ENCODE measurements around the gene LSP1. TPM values are rescaled to one million over a fixed set of nuclear protein-coding genes. Genes with fewer than 3 reads are reported as not detected.
"Not testable (repeated sequence)": the region's sequence is repeated elsewhere in the genome, so short reads cannot be mapped to it uniquely, and the experiment has no call there.

The LSP1 gene
- total RNA-seq, 1 donor from 2014 or later: 43.1 TPM

DNA sequence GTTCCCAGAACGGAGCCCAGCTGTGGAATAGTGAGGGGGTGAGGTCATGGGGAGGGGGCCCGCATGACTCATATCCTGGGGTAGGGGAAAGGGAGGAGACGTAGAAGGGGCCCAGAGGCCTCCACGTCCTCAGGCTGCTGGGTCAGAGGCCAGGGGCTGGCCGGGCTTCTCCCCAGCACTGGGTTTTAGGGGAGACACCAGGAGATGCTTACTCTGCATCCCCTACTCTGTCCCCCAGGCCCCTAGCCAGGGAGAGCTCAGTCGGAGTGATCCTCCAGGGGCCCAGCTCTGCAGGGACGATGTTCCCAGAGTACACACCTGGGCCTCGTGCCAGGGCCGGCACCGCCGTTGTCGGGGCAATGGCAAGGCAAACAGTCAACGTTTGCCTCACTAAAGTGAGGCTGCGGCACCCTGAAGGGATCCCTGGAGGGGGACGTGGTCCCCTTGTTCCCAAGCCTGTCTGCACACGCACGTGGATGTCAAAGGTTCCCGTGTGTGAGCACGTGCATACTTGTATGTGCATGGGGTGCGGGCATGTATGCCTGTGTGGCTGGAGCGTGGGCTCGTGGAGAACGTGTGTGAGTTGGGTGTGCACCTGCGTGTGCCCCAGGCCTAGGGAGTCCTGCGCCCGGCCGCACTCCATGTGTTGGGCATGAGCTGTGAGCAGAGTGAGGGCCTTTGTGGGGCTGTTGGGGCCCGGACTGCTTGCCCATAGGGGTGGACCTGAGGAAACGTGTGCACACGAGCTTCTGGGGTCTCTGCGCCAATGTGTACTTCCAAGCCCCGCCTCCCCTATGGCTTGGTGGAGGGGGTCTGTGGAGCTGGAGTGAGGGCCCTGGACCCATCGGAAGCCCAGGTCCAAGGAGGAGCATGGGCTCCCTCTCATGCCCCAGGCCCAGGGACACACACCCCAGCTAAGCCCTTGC is 24.6 kb downstream of the LSP1 start:
- no peak for DNase-seq (ENCODE audit: low spot score)

DNA sequence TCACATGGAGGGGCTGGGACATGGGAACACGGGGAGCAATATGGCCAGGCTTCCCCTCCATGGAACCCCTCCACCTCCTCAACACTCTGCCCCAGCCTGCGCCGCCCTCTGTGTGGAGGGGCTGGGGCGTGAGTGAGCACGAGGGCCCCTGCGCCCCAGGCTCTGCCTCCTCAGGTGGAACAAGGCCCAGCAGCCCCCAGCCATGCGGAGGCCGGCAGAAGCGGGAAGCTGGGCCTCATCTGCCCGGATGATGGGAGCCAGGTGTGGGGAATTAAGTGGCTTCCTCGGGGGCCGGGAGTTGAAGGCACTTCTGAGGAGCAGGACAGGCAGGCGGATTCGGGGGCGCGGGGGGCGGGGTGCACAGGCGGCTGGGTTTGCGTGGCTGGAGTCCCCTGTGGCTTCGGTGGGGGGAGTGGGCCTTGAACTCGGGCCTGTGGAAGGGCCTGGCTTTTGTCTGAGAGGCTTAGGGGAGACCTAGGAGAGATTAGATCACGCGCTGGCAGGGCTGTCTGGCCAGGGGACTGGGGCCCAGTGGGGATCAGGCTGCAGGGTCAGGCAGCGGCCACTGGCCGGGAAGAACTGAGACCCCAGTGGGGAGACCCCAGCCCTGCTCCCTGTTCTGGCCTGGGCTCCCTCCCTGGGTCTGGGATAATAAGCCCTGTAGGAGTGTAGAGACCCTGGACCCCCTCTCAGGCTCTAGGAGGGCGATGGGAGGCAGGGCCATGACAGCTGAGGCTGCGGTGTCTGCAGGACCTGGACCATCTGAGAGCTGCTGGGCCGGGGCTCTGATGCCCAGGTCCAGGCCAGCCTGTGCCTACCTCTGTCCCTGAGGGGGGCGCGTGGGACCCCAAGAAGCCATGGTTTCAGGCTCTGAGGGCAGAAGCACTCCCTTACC is 25.5 kb downstream of the LSP1 start:
- no peak for DNase-seq (ENCODE audit: low spot score)

DNA sequence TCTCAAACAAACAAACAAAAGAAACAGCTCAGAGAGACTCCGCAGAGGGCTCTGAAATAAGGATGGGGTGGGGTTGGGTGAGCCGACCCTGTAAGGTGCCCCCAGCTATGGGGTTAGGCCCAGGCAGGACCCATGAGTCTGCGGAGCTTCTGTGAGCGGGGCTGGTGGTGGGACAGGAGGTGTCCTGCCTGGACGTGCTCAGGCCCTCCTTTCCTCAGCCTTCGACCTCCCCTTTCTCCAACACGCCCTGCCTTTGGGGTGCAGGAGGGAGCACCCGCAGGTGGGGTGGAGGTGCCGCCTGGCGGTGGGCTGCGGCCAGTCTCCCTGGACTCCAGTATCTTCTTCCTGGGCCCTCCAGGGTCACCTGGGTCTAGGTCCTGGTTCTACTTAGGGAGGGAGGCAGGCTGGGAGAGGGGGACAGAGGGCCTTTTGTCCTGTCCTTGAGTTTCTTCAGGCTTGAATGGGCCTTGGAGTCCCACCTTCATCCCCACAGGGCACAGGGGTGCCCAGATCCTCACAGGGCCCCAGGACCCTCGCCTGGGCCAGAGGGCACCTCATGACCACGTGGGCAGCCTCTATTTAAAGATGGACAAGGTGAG is 26.6 kb downstream of the LSP1 start:
- no peak for DNase-seq (ENCODE audit: low spot score)

DNA sequence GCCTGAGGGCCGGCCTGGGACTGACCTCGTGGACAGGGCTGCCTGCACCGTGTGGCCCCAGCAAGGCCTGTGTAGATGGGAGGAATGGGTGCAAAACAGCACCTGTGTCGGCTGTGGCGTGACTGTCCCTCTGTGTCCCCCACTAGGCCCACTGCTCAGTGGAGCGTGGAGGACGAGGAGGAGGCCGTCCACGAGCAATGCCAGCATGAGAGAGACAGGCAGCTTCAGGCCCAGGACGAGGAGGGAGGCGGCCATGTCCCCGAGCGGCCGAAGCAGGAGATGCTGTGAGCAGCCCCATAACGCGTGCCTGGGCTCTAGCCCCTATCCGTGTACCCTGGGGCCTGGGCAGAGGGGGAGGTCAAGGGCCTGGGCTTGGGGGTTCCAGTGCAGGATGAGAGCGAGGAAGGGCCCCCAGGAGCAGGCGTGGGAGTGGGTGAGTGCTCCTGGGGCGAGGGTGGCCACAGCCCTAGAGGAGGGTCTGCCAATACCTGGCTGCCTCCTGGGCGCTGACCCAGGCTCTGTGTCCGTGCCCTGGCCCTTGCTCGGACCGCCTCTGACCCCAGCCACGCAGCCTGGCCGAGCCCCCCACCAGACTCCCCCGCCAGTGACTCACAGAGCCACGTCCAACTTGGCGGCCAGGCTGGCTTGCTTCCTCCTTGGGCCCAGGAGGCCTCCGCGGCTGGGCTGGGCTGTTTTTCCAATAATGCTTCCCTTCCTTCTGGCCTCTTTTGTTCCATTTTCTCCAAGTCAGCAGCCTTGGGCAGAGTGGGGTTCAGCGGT is 27.2 kb downstream of the LSP1 start:
- no peak for DNase-seq (ENCODE audit: low spot score)

DNA sequence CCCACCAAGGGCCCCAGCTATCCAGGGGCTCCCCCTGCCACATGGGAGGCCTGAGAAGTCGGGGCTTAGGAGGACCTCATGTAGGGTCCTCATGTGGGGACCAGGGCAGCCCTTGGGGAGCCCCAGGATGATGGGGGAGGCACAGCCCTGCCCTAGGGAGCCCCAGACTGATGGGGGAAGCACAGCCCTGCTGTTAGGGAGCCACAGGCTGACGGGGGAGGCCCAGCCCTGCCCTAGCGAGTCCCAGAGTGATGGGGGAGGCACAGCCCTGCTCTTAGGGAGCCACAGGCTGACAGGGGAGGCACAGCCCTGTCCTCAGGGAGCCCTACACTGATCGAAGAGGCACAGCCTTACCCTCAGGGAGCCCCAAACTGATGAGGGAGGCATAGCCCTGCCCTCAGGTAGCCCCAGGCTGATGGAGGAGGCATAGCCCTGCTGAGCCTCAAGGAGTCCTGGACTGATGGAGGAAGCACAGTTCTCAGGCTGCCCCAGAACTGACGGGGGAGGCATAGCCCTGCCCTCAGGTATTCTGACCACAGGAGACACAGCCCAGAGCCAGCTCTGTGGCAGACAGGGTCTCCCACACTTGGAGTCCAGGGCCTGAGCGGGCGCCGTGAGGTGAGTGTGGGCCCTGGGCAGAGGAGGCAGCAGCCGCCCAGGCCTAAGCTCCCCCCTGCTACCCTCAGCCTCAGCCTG is 28.0 kb downstream of the LSP1 start:
- no peak for DNase-seq (ENCODE audit: low spot score)

DNA sequence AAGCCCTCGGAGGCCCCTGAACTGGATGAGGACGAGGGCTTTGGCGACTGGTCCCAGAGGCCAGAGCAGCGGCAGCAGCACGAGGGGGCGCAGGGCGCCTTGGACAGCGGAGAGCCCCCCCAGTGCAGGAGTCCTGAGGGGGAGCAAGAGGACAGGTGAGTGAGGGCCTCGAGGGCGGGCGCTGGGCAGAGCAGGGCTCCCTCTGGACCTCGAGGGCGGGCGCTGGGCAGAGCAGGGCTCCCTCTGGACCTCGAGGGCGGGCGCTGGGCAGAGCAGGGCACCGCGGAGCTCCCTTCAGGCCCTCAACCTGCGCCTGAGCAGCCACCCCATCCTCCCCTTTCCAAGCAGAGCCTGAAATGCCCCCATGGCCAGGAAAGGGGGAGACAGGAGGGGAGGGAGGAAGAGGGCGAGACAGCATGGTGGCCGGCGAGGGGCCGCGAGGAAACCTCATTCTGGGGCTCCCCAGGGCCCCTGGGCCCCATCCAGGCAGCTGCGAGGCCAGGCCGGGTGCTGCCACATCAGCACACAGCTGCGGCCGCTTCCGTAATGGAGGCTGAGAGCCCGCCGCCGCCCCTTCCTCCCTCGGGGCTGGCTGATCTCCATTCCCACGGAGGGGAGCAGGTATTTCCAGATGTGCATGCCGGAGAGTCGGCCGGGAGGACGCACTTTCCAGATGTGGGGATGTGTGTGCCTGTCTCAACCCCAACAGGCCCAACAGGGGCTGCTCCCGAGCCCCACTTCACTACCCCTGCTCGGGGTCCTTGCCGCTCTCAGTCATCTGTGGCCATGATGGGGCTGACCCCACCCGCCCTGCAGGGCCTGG is 28.8 kb downstream of the LSP1 start:
- DNase-seq (ENCODE audit: low spot score): no peak

DNA sequence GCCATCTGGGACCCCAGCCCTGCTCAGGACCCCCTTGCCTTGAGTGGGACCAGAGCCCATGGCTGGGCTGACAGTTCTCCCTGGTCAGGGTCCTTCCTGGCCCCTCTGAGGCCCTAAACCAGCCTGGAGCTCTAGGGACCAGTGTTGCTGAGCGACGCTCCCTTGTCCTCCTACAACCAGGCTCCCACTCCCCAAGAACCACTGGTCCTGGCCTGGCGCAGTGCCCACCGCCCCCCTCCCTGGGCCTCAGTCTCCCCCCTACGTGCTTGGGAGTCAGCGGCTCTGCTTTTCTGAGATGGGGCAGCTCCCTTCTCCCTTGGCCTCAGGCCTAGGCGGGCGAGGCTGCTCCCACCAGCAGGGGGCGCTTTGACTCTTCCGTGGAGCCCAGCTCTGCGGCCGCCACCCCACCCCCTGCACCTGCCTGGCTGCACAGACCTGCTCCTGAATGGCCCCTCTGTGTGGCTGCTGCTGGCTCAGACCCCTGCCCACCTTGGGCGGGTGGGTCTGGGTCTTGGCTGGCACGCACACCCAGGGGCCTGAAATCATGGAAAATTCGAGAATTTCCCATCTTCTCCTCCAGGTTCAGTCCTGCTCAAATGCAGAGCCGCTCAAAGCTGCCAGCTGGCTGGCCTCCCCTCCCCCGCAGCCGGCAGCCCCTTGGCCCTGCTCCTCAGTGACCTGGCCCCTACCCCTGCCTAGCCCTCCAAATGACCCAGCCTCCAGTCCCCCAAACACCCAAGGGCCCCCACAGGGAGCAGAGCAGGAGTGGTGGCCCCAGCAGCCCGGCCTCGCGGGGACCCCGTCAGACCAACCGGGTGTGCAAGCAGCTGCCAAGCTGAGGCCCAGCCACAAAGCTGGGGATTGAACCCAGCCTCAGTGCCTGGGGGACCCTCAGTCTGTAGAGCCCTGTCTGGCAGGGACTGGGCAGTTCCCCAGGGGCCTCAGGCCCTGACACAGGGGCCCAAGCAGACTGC is 29.7 kb downstream of the LSP1 start:
- peak; percentile 78 for DNase-seq (ENCODE audit: low spot score)

DNA sequence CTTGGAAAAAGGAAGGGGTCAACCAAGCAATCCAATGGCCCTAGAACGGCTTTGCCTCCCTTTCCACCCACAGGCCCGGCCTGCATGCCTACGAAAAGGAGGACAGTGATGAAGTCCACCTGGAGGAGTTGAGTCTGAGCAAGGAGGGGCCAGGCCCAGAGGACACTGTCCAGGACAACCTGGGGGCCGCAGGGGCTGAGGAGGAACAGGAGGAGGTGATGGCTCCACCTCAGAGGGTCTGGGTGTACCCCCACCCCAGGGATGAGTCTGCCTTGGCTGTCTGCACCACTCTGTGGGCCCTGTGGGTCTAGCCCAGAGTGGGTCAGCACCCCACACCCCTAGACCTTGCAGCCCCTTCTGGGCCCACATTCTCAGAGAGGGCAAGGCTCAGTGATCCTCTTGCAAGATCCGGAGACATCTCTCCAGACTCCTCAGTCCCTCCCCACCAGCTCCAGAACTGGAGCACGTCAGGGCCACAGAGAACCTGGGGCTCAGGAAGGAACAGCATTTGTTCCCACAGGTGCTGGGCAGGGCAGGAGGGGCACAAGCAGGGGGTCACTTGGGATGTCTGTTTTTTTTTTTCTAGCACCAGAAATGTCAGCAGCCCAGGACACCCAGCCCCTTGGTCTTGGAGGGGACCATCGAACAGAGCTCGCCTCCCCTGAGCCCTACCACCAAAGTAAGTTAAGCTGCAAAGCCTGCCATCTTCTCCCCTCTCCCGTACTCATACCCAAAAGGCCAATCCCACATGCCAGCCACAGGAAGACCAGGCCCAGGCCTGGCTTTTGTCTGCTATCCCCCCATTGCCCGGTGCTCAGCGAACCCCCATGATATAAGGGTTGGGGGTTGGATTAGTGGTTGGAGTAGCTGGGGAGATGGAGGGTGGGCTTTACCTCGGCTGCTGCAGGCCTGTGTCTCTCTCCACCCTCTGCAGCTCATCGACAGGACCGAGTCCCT is 30.7 kb downstream of the LSP1 start:
- DNase-seq (ENCODE audit: low spot score): no peak

DNA sequence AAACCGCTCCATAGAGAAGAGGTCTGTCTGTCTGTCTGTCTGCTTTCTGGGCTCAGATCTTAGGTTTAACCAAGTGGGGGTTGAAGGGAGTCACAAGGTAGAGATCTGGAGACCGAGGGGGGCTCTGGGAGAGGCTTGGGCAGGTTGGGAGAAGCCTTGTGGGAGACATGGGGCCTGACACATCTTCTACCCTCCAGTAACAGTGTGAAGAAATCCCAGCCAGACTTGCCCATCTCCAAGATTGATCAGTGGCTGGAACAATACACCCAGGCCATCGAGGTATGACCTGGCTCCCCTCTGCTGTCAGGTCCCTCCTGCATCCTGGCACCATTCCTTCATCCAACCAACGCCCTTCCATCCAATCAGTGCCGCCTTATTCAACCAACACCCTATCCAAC is 31.4 kb downstream of the LSP1 start:
- DNase-seq (ENCODE audit: low spot score): no peak

DNA sequence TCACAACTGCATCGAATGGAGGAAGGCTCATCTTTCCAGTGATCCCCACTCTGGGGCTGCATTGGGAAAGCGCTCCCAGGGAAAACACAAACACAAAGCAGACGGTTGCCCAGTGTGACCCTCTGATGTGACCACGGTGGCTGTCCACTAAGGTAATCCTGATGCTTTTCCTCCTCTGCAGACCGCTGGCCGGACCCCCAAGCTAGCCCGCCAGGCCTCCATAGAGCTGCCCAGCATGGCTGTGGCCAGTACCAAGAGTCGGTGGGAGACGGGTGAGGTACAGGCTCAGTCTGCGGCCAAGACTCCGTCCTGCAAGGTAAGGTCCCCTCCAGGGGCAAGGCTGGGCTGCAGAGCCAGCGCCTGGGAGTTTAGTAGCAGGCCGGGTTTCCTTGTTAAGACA is 33.7 kb downstream of the LSP1 start:
- not testable (repeated sequence) for DNase-seq (ENCODE audit: low spot score)

DNA sequence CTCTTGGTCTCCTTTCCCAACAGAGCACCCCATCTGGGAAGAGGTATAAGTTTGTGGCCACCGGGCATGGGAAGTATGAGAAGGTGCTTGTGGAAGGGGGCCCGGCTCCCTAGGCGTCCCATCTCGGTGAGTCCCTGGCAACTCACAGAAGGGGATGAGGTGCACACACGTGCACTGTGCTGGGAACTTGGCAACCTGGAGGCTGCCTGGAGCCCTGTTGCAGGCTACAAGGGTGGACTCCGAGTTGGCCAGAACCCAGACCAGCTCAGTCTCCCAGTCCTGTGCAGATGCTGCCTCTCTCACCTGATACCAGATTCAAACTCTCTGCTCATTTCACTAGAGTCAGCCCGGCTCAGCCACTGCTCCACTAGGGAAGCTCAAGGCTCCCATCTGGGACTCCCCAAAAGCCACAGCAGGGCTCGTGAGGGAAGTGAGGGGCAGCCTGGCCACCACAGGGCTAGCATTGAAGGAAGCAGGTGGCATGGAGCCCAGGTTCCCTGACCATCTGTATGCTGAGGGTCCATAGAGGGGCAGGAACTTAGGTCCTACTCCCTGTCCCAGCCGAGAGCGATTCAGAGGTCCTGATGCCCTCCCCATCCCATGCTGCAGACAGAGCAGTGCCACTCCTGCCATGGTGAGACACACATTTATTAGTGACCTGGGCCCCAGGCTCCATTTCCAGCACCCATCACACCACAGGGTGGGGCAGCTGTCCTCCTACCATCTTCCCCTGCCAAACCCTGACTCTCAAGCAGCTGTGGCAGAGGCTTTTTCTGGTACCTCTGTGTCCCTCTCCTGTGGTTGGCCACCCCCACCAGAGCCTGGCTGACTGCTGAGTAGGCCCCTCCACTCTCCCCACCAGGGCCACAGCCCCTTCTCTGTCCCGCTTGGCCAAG is 34.8 kb downstream of the LSP1 start:
- DNase-seq (ENCODE audit: low spot score): no peak

DNA sequence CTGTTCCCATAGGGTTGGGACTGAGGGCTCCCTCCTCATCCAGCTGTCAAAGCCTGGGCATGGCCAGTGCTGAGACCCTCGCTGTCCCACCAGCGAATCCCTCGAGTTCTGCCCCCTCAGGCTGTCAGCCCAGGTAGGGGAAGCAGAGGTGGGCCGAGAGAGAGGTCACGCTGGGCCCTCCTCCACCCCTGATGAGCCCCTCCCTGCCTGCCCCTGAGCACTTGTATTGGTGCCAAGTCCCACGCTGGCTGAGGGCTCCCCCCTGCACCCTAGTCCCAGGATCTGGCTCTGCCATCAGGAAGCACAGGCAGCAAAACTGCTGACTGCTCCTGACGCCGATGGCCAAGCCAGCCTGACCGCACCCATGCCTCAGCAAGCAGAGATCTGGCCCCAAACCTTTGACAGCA is 35.5 kb downstream of the LSP1 start:
- DNase-seq (ENCODE audit: low spot score): no peak

DNA sequence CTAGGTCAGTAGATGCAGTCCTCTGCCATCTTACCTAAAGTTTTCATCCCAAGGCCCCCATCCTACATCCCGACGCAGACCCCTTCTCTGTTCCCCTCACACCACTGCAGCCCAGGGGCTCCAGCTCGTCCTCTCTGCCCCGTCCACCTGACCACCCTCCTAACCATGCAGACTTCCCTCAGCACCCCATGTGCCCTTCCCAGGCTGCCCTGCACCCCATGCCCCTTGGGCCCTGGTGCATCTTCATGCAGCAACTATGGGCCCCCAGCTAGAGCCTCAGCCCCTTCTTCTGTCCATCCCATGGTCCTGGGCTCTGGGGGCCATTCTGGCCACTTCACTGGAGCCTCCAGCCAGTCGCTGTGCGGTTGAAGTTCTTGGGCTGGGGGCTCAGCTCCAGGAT is 35.9 kb downstream of the LSP1 start:
- no peak for DNase-seq (ENCODE audit: low spot score)

DNA sequence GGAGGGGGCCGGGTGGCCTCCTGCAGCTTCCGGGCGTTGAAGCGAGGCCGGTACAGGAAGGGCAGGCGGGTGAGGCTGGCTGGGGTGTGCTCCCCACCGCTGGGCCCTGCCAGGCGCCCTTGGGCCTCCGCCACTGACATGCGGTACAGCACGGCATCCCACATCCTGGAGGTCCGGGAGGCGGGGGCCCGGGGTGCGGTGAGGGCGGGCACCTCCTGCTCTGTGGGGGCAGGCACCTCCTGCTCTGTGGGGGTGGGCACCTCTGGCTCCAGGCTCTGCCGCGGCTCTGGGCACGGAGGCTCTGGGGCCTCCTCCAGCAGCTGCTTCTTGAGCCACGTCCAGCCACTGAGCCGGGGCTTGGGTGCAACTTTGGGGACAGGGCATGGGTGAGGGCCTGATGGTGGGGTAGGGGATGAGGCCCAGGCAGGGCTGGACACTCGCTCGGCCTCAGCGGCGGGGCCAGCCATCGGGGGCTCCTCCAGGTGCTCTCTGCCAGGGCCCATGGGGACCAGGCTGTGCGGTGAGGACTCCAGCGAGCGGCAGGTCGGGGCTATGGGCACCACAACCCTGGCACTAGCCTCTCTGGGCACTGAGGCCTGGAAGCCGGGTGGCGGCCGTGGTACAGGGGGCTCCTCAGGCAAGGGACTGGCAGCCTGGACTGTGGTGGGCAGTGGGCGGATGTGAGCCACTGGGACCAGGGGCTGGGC is 36.5 kb downstream of the LSP1 start:
- DNase-seq (ENCODE audit: low spot score): peak; percentile 51

DNA sequence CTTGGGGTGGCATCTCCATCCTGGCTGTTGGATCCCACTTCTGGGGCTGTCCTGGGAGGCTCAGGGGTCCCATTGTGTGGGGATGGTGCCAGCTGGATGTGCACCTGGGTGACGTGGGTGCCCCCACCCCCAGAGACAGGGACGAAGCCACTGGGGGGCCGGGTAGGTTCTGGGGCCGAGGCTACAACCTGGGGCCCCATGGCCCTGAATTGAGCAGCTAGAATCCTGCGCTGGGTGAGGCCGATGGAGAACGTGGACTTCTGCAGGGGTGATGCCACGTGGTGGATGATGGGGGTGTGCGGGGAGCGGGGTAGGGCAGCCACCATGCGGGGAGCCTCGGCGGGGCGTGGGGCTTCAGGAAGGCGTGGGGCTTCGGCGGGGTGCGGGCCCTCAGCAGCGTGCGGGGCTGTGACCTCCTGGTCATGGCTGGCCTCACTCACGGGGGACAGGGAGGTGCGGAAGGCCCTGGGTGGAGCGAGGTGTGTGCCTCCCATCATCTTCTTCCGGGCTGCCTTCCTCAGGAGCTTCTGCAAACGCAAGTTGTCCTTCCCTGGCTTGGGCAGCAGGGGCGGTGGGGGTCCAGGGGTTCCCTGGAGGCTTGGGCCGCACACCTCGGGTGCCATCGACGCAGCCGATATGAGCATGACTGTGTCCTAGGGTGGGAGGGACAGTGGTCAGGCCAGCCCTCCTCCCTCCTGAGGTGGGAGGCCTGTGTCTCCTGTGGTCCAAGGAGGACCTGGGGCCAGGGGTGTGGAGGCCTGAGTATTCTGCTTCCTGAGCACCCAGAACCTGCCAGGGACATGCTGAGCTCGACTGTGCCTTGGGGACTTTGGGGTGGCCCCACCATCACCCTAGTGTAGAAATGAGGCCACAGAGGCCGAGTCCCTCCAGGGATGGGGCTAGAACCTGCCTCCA is 37.3 kb downstream of the LSP1 start:
- DNase-seq (ENCODE audit: low spot score): no peak

All from mucosa of gallbladder (tissue), 1 donor.